Left forelimb (tissue), 1 donor: ENCODE data around the gene NLGN4X.
"Not testable (repeated sequence)": the region's sequence is repeated elsewhere in the genome, so short reads cannot be mapped to it uniquely, and the experiment has no call there.

Experiments used
- DNase-seq: peaks from one replicate; pipeline ENCODE4 v3.0.0-alpha.2; 2018; ENCODE audit warnings: low spot score

The NLGN4X gene

DNA sequence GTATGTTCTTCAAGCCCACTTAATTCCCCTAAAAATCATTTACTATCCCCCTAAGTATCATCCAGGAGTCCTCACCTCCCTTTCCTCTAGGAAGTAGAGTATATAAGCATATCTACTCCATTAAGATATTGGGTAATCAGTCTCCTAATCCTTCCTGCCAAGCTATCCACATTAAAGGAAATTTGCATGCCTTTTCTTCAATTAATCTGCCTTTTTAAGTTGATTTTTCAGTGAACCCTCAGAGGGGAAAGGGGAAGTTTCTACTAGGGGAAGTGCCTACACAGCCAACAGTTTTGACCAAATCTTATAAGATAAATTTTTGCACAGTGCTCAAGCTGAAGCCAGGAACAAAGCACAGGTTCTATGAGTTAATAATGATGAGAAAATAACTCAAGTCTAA is 222.8 kb downstream of the NLGN4X start:
- DNase-seq = no peak

DNA sequence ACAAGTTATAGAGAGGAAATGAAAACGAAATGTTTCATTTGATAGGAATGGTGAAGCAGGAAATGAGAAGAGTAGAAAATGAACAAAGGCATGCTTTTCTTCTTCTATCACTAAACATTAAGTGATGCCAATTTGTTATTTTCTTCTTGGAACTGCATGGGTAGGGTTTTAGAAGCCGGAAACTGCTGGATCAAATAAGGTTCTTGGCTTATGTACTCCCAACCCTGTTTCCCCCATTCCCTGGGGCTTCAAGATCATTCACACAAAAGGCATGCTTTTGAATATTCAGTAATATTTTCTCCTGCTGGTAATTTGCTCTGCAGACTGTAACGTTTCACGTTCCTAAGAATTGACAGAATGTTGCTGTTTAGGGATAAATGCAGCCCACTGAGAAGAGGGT is 224.1 kb downstream of the NLGN4X start:
- DNase-seq = no peak

DNA sequence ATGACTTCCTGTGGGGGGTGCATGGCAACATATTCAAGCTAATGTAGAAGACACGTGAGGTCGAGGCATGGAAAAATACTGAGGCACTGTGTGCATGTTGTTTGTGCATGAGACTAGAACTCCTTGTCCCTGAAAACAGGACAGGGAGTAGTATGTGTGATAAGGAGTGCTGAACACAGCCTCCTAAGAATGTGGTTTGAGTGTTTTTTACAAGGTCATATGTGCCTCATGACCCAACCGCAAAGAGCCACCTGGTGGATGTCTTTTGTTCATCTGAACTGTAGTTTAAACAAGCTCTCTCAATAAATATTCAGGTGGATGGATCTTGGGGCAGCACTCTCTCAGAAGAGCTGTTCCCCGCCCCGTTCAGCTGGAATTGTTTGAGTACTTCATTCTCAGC is 226.6 kb downstream of the NLGN4X start:
- DNase-seq = no peak

DNA sequence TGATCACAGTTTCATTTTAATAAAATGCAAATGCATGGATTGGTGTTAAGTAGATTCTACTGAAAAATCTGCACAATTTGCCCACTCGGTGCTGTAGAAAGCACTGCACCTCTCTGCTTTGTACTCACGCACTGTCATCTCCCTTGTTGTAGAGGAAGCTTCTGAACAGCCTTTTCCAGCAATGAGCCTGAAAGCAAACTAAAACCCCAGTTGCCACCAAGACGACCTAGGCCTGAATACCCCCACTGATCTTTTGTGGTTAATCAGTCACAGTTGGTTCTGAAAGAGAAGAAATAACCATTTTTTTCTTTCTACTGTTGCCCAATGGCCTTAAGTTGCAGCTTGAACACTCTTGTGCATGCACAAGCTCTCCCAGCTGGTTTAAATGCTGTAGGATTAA is 229.8 kb downstream of the NLGN4X start:
- DNase-seq = no peak

DNA sequence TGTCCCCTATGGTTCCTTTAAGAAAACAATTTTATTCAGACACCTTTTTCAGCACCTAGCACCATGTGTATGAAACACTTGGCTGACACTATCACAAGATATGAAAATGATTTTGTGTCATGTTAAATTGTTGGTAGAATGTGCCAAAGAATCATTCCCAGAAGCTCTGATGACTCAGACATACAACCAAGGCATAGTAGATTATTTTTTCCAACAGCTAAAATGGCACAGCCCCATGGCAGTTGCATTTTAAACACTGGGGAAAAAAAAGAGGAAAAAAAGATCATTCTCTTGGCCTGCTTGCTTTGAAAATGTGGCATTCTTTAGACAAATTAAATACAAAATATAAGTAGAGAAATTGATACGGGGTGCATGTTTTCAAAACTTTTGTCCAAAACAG is 230.2 kb downstream of the NLGN4X start:
- no peak for DNase-seq

DNA sequence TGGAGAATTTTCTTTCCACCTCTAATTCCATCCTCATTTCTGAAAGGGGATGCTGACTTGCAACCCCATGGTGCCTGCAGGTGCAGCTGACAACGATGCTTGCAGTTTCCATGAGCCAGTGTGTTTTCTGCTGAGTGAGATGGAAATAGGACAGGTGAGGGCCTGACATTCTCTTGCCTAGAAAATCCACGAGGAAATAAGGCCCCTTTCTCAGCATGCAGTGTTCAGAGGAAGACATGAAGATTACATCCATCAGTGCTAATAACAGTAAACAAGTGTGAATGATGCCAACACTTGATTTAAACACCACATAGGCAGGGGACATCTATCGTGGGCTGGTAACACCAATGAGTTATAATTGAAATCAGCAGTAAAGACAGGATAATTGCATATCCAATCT is 237.3 kb downstream of the NLGN4X start:
- DNase-seq = no peak

DNA sequence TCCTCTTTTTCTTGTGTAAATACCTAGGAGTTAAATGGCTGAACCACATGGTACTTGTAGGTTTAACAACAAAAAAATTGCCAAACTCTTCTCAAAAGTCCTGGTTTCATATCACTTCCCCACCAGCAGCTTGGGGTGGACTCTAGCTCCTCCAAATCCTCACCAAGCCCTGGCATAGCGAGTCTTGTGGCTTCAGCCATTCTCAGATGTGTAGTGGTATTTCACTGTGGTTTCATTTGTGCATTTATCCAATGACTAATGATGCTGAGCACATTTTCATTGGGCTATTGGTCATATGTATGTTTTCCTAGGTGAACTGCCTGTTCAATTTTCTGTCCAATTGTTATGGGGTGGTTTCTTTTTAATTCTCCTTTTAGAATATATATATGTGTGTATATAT is 249.3 kb downstream of the NLGN4X start:
- no peak for DNase-seq

DNA sequence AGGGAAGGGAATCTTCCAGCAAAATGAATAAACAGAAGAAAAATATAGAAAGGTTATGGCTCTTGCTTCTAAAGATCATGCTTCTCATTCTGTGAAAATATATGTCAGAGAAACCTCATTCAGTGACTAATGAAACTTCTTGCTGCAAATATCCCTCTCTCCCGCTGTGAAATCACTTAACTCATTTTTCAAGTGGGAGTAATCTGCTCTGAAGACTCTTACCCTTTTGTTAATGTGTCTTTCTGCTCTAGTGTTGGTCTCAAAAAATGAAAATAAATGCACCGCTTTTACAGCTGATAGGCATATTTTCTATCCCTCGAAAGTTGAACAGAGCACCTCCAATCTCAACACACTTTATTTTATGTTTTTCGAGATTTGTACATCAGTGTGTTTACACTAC is 252.3 kb downstream of the NLGN4X start:
- DNase-seq = no peak

DNA sequence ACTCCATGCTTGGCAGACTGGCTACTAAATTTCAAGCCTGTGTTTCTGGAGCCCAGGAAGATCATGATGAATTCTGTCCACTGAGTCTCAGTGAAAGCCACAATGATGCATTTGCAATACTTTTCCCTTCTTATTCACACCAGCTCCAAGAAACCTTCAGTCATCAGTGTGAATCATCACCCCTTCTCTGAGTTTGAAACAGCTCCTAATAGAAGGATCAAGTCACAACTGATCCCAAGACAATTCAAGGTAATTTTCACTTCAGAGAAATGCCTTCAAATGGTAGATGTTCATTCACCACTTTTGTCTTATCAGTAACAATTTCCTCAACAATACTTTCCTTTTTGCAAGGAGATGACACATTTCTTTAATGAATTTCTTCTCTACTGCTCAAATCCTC is 257.4 kb downstream of the NLGN4X start:
- no peak for DNase-seq

DNA sequence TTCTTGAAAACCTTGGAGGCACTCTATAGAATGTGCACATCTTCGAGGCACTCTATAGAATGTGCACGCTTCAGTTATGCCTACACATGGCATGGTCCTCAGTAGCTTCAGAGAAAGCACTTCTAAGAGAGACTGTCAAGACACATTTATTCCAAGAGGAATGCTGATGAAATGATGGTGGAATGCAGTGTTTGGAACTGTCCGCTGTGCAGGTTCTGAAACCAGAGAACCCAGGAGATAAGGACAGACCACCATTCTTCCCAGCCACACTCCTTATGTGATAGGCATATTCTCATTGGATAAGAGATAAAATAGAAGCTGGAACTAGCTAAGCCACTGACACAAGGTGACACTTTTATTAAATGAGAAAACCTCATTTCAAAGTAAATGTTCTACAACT is 263.3 kb downstream of the NLGN4X start:
- DNase-seq = no peak

DNA sequence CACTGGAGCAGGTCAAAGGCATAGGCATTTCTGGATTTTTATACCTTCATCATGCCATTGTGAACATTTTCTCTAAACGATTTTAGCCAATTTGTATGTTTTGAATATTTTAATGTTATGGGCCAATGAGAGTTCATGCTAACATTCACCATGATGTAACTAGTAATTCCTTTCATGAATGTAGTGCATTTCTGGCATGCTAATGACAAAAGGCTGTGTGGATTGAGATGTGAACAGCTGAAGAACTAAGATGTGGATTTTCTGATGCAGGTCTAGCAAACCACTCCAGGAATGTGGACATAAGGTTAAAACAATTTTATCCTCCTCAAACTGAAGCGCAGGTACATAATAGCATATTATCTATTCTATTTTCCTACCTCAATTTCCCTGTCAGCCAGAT is 269.4 kb downstream of the NLGN4X start:
- DNase-seq = no peak

DNA sequence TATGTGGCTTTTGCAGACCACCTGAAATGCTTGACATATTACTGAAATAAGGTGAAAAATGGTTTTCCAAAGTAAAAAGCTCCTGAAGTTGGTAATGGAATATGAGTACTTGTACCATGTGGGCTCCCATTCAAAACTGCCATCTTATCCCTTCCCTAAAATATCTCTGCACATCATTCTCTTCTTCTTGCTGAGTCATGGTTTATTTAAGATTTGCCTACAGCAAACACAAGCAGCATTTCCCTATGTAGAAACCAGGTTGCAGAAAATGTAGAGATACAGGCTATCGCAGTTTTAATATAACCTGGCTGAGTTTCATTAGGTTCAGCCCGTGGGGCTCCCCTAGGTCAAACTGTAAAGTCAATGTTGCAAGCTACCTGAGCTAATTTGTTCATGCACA is 270.1 kb downstream of the NLGN4X start:
- DNase-seq = no peak

DNA sequence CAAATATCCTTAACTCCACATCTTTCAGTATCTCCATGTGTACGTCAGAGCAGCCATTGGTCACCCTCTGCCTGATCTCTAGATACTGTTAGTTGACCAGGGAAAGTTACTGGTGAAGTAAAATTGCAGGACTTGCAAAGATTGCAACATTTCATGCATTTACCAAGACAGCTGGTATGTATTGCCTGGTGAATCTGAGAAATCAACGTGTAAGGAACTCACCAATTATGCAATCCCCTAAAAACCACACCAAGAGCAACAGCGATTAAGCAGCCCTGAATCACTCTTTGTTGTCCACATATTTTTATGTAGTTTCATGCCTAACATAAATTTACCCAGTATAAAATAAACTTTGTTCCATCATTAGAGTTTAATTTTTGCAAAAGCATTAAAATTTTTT is 271.2 kb downstream of the NLGN4X start:
- no peak for DNase-seq

DNA sequence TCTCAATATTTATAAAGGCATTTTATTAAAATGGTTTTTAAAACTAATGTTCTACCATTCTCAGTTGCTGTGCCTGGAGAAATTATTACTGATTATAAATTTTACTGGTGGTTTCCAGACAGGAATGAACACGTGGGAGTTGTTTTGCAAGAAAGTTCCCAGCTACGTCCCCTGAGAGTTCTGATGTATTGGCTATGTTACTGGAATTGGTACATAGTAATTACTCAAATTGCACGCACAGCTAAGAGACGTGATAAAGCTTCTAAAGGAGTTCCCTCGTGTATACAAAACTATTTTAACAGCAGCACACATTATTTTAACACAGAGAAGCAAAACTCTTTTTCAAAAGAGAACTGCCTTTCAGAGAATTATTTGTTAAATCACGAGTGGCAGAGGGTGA is 292.2 kb downstream of the NLGN4X start:
- no peak for DNase-seq

DNA sequence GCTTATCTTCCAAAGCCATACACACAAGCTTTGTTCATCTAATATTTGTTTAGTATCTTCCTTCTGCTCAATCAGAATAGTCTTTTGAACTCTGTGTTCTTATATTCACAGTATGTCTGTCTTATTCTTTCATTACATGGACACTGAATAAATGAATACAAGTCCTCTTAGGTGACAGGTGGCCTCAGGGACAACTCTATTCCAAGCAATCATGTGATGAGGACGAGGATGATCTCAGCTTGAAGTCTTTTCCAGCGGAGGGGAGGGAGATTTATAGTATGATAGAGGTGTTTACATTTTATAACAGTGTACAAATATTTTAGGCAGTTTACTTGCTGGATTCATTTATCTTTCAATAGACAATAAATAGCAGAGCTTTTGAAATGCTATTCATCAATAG is 300.4 kb downstream of the NLGN4X start:
- no peak for DNase-seq

DNA sequence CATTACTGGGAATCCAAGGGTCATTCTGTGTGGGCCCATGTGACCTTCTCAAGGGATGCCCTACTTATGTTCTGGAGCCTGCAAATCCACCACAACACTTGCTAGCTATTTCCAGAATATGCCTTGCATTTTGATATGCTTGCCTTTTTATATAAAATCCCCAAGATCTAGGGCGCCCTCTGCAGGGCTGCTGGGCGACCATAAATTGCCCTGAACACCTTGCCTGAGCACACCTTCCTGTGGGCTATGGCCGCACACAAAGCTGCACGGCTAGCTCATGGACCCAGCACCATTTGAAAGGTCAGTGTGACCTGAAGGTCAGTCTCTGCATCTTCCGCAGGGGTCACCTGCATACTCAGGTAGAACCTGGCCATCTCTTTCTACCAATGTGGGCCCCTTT is 311.7 kb downstream of the NLGN4X start:
- DNase-seq = no peak

DNA sequence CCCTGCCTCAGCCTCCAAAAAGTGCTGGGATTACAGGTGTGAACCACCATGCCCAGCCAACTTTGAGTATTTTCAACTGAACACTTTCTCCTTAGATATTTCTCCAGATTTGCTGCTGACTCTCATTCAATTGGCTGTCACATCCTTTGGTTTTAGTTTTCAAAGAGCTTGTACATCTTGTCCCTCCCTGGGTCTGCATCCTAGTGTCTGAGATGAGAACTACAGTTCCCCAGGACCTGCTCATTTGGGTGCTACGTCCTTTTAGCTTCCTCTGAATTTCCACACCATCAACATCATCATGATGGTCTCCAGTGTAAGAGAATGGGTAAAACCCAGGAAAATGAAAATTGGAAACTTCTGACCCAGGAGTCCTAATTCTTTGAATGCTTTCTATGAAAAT is 312.9 kb downstream of the NLGN4X start:
- no peak for DNase-seq

DNA sequence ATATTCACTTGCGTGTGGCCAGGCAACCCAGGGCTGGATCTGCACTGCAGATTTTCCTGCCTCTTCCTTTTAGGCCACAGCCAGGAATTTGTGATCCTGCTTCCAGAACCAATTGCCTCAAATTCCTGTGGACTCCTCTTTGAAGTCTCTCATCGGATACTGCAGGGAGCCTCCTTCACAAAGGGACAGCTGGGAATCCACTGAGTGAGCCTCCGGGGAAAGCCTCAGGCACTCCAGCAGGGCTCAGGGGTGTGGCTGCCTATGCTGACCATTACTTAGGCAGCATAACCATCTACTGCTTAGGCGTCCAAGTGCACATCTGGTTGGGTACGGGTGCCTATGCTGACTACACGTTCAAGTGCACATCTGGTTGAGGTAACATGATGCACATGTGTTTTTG is 321.5 kb downstream of the NLGN4X start:
- no peak for DNase-seq

DNA sequence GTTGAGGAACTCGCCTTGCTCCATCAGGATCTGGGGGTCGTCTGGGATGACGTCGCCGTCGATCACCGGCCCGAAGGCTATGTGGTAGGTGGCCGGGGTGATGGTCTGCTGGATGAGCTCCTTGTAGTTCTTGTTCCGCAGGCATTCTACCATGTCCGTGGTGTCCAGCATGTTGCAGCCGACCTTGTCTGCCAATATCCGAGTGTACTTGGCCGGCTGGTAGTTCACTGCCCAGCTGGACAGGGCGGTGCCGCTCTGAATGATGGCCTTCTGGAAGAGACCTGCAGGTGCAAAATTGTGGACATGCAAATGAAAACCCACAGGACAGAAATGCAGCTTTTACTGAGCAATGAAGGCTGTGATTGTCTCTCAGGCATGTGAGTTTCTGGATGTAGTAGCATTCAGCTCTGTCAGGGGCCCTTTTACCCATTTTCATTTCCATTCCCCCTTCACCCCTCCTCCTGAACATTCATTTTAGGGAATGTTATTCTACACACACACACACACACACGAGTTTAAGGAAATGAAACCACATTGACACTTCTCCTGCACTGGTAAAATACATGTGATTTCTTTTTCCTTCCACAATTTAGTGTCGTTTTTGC is 325.0 kb downstream of the NLGN4X start:
- DNase-seq = not testable (repeated sequence)

DNA sequence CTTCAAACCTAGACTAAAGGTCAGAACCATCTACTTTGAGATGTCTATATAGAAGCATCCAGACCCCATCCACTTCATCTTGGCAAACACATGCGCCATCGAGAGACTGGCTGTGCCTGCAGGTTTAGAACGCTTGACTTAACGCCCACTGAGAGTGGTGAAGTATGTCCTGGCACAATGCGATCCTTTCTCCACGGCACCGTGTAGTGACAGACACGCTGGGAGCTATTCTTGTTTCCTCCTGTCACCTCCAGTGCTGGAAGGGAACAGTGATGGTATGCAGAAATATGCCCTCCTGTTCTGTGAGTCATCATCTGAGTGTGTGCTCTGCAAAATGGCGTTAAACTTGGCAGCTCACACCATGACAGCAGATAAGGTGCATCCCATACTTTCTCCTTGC is 330.2 kb downstream of the NLGN4X start:
- DNase-seq = no peak

DNA sequence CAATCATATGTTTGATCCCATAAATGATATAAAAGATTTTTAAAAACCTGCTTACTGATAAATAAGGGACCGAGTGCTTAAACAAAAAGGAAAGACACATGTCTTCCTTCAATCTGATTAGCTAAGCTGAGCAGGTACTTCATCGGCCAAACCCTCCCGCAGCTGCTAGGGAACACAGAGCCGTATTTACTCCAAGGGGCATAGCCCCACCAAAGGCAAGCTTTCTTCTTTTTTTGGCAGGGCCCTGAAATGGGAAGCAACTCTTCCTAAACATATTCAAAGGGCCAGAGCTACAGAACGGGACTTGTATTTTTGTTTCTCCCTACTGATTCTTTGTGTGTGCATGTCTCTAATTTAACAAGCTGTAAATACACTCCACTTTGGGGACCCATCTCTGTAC is 337.3 kb downstream of the NLGN4X start:
- no peak for DNase-seq

DNA sequence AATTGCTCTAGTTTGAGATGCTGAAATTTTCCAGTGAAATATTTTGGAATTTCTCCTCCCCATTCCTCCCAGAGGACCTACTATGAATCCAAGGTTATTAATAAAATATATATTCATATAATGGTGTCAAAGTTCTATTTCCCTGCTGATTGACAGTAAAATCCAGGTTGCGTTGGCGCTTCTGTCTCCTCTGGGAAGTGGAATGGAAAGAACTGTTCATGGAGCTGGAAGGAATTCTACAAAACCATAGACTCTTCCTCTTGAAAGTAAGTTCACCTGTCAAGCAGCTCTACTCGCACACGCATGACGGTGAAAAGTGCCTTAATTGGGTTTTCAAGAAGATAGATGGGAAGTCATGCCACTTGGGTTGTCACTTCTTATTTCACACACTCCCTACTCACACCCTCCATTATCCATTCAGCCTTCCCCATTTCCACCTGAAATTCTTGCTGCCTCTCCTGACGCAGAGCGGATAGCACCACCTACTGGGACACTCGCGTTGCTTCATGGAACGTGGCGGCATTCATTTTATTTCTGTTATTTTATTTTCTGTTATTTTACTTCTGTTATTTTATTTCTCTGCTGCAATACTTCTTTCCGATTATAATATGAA is 351.6 kb downstream of the NLGN4X start:
- no peak for DNase-seq

DNA sequence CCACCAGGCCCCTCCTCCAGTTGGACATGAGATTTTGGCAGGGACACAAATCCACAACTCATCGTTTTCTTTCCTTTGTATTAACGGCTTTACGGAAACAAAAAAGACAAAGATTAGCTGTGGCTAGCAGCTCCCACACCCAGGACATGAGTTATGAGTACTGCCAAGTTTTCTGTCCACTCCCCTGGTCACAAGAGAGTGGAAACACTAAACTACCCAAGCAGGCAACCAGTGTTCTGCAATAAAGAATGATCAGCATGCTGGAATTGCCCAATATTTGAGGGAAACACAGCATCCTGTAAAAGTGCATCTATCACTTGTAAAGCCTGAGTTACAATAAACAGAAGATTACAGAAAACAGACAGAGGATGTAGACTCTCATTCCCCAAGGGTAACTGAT is 358.4 kb downstream of the NLGN4X start:
- DNase-seq = no peak

DNA sequence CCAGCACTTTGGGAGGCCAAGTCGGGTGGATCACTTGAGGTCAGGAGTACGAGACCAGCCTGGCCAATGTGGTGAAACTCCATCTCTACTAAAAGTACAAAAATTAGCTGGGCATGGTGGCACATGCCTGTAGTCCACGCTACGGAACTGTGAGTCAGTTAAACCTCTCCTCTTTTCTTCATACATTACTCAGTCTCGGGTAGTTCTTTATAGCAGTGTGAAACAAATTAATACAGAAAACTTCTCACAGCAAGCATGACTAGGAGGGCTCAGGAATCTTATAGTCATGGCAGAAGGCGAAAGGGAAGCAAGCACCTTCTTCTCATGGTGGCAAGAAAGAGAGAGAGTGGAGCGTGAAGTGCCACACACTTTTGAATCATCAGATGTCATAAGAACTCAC is 358.9 kb downstream of the NLGN4X start:
- DNase-seq = no peak

DNA sequence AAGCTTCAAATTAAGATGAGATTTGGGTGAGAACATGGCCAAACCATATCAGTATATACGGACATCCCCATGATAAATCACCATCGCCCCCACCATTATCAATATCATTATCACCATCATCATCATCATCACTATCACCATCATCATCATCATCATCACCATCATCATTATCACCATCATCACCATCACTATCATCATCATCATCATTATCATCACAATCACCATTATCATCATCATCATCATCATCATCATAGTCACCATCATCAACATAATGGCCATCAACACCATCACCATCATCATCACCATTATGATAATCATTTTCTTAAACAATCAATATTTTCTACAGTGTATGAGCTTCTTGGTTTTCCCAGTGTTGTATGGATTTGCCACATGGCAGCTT is 360.9 kb downstream of the NLGN4X start:
- no peak for DNase-seq
